NCI-H1092 (cell line): ENCODE results near the gene TTC28.
"Not testable (repeated sequence)": the region's sequence is repeated elsewhere in the genome, so short reads cannot be mapped to it uniquely, and the experiment has no call there.

Experiments
- DNase-seq: peaks from one replicate; lab custom pipeline; 2025; lab: John Stamatoyannopoulos, UW

The TTC28 gene

DNA sequence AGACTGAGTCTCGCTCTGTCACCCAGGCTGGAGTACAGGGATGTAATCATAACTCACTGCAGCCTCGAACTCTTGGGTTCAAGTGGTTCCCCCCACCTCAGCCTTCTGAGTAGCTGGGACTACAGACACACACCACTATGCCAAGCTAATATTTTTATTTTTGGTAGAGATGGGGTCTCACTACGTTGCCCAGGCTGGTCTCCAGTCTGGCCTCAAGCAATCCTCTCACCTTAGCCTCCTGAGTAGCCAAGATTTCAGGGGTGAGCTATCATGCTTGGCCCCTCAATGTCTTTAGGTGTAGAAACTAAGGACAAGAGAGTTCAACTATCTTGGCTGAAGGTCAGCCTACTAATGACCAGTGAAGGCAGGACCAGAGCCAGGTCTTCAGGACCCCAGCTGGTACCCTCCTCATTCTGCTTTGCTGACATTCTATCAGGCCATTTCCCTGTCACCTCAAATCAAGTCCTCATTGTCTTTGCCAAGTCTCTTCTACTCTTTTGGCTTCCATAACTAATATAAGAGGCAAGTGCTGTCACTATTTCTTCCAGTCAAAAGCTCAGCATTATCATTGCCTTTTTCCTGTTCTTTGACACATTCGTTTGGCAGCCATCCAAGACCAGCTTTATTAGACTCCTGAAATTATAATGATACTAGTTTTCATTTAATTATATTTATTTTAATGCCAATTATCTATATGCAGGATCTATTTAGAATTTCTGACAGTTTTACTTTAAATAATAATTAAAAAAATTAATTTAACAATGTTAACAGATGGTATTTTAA lies 496.4 kb downstream of the TTC28 start:
- no peak for DNase-seq

DNA sequence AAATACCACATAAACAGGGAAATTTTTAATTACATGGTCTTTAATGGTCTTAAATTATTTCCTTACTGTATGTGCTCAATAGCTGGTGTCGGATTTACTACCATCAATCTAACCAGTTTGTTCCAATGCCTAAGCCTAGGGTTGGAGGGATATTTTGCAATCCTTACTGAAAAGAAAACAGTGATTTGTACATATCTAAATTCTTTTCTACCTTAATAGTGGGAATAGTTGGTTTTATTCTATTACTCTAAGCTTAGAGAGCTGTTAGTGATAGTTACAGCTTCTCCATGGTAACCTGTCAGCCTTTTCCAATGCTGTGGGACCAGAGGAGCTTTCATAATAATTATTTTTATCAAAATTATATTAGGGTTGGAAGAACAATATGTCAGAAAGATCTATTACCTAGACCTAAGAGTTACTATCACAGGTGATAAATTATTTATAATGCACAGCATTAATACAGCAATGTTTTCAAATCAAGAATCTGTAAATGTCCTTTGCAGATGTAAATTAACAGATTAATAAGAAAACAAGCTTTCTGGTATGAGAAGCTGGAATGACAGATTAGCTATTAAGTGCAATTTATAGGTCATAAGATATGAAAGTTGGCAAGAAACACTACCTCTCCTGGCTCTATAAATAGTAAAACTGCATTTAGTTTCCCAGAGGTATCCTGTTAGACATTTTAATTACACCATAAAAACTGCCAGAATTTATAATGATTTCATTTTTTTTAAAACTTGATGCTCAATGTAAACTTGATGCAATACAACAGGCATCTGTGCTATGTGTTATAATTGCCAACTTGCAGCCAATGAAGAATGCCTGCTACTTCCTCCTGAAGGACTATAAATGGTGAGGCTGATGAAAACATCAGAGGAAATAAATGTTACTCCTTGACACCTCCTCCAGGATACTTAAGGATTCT lies 498.6 kb downstream of the TTC28 start:
- DNase-seq = no peak

DNA sequence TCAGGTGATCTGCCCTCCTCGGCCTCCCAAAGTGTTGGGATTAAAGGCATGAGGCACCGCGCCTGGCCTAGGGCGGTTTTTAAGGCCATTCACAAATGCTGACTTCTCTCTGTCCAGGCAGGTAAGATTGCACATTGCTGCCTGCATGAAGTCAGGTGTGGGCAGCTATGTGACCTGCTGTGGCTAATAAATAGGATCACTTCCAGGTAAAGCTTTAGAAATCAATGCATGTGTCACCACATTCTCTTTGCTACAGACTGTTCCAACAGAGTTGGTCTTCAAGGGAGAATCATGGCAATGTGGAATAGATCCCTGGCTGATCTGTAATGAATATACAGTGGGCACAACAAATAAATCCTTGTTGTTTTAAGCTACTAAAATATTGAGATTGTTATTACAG lies 500.2 kb downstream of the TTC28 start:
- no peak for DNase-seq

DNA sequence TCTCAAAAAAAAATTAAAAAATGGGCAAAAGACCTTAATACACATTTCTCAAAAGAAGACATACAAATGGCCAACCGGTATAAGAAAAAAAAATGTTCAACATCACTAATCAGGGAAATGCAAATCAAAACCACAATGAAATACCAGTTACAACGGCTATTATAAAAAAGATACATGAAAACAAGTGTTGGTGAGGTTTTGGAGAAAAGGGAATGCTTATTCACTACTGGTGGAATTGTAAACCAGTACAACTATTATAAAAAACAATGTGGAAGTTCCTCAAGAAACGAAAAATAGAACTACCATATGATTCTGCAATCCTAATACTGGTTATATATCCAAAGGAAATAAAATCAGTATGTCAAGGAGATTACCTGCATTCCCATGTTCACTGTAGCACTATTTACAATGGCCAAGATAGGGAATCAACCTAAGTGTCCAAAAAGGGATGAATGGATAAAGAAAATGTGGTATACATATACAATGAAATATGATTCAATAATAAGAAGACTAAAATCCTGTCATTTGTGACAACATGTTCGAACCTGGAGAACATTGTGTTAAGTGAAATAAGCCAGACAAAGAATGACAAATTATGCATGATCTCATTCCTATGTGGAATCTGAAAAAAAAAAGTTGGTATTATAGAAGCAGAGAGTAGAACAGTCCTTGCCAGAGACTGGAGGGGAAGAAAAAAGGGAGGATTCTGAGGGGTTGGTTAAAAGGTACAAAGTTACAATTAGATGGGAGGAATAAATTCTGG lies 503.7 kb downstream of the TTC28 start:
- DNase-seq = no peak

DNA sequence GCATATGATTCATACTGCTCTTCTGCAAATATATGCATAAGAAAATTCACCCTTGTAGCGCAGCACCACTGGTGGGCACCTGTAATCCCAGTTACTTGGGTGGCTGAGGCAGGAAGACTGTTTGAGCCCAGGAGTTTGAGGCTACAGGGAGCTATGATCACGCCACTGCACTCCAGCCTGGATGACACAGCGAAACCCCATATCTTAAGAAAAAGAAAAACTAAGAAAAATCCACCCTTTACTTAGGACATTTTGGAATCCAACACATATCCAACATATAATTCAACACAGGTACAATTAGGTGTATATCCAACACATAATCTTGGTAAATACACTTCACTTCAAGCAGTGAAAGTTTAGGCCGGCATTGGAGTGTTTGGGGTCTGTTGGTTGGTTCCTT lies 505.1 kb downstream of the TTC28 start:
- no peak for DNase-seq

DNA sequence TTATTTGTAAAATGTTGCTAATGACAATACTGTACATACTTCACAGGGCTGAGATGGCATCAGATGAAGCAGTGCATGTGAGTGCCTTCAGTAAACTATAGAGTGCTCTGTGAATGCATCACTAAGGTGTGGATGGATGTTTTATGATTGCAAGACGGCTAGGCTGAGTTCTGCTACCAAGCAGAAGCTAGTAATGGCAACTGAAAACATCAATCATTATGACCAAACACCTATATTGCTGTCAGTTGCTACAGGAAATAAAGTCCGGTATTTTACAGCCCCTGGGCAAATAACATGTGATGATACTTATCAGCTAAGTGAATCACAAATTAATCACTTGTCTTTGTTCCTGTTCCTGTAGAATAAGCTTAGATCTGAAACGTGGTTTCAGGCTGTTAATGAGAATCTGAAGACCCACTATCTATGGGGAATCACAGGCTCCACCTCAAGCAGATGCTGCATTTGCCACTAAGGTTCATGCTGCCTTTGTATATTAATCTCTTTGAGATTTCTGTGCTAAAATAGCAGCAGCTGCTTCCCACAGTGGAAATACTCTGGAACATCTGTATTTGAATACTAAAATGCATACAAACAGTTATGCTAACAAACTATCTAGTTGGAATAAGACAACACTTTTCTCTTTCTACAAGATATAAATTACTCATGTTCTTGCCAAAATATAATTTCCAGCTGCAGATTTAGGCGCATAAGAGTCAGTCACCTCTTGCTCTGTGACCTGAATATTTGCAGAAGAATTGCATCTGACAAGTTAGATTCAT lies 506.6 kb downstream of the TTC28 start:
- DNase-seq = no peak

DNA sequence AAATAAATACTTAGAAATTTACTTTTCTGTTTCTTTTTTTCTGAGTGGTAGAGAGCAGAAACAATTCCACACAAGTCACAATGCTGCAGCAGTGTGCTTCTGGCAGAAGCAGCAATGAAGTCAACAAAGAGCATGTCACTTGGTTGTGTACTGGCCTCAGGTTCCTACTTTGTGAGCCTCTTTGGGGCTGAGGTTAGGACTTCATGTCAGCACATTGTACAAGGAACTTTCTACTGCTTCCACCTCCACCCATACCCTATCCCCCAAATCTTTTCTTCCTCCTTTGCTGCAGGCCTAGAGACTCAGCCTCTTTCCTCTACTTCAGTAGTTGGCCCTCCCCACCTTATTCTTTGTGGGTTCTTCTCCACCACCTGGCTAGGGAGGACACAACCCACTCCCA lies 507.9 kb downstream of the TTC28 start:
- DNase-seq = no peak

DNA sequence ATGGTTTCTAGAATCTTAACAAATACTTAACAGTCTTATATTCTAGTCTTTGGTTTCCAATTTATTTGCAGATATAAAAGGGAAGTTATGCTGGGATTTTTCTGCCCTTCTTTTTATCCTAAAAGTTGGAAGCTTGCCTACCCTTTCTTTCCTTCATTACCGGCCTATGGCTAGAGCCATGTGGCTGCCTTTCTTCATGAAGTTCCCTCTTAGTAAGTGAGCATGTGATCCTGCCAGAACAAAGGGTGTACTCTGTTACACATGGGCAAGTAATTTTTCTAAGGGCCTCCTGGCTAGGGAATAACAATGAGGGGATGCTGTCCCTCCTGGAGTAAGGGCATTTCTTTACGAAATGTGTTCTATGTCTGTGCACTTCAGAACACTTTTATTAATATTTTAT lies 508.5 kb downstream of the TTC28 start:
- DNase-seq = no peak

DNA sequence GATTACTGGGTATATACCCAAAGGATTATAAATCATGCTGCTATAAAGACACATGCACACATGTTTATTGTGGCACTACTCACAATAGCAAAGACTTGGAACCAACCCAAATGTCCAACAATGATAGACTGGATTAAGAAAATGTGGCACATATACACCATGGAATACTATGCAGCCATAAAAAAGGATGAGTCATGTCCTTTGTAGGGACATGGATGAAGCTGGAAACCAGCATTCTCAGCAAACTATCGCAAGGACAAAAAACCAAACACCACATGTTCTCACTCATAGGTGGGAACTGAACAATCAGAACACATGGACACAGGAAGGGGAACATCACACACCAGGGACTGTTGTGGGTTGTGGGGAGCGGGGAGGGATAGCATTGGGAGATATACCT lies 510.3 kb downstream of the TTC28 start:
- DNase-seq = not testable (repeated sequence)

DNA sequence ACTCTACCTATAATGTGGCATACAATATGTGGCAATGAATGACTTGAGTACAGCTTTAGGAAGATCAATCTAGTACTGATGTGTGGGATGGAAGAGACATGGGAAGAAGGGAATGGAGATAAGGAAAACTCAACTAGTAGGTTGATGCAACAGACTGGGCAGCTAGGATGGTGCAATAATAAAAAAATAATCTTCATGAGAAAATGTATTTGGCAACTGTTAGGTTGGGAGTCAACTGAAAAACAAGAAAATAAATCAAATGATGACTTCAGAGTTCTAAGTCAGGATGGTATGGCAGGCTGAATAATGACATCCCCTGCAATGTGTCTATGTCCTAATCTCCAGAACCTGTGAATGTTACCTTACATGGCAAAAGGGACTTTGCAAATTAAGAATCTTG lies 523.8 kb downstream of the TTC28 start:
- DNase-seq = no peak

DNA sequence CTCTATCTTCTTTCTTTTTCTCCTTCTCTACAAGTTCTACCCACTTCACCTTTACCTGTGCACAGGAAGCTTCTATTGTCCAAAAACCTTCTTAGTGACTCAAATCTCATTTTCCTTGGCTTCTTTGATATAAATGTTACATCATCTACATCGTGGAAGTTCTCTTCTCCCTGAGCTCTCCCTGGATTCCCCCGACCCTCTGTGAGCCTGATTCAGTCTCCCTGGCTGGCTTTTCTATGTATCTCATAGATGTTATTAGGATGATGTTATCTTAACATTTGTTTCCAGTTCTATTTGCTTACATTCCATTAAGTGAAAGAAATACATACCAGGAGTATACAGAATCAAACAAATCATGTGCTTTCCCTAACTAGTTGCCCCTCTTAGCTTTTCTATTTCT lies 524.8 kb downstream of the TTC28 start:
- DNase-seq = no peak

DNA sequence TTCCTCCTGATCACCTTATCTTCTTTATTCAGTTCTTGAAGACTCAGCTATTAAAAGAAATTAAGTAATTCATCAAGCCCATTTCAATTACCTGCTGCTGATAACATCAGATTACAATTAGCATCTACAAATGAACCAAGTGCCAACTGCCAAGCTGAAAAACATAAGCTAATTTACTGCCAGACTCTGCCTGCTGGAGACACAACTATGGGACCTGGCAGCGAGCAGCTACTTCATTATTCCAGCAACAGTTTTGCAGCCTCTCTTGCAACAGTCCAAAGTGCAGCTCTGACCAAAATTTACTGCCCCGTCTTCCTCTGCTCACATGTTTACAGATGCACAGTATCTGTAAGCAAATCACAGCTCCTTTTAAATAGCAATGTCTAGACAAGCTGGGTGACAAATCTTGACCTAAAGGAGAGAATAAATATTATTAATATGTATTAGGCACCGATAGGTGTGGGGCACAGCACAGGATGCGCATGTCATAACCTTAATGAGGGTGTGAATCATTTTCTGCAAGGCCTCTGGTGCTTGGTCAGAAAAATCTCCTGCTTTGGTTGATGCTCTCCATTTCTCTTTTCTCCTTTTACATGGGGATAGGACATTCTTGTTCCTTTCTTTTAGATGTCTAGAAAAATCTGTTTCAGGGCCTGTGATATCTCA lies 528.4 kb downstream of the TTC28 start:
- no peak for DNase-seq

DNA sequence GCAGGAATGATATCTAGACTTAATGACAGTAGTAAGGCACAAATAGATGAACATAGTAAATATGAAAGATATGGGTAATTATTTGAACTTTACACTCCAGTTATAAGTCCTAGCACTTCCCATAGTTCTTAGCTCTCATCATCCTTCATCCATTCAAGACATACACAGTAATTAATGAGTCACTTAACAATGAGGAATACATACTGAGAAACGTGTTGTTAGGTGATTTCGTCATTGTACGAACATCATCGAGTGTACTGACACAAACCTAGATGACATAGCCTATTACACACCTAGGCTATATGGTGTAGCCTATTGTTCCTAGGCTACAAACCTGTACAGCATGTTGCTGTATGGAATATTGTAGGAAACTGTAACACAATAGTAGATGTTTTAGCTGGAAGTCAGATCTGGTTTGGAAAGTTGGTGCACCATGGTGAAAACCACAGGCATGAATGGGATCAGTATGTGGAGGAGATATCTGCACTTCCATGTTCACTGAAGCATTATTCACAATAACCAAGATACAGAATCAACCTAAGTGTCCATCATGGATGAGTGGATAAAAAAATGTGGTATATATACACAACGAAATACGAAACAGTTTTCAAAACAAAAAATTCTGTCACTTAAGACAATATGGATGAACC lies 530.7 kb downstream of the TTC28 start:
- no peak for DNase-seq

DNA sequence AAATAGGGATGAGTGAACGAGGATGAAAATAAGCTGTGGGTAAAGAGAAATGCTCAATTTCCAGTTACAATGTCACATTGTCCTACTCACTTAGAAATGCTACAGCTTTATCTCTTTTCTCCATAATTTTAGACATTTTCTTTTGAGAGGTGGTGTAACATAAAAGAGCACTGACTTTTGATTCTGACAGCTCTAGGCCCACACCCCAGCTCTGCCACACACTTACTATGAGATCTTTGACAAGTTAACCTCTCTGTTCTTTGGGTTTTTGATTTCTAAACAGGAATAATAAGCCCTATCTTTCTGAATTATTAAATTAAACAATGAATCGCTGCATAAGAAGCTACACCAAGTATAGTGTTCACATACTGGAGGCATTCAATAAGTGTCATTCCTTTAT lies 532.2 kb downstream of the TTC28 start:
- DNase-seq = no peak

DNA sequence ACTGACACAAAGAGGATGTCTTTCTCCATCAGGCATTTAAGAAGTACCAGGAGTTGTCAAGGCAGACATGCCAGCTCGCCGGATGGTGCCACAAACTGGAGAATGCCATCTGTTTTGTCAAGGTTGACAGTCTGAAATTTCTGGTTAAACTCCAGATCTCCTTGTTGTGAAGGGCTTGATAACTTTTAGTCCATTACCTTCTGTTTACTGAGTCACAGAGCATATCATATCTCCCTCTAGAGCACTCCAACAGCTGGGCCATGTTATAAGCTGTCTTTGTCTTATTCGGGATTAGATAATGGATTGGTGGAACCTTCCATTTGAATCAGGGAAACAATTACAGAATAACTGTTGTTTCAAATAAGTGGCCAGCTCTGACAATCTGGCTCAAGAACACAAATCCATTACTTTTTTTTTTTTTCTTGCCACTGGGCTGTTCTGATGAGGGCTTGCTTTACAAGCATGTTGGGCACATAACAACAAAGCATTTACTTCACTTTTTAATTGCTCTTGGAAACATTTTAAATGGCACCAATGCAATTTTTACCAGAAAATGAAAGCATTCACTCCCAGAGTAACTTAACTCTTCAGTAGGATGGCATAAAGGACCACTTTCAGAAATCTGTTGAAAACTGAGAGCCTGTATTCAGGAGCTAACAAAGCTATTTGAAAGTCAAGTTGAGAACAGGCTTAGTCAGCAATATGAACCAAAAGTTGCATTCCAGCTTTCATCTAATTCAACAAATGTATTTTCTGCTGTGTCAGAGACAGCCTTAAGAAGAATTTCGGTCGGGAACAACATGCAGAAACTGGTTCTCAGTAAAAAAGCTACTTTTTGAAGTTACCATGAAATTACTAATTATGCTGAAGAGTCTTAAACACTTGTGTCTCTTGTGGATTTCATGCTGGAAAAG lies 533.0 kb downstream of the TTC28 start:
- no peak for DNase-seq

DNA sequence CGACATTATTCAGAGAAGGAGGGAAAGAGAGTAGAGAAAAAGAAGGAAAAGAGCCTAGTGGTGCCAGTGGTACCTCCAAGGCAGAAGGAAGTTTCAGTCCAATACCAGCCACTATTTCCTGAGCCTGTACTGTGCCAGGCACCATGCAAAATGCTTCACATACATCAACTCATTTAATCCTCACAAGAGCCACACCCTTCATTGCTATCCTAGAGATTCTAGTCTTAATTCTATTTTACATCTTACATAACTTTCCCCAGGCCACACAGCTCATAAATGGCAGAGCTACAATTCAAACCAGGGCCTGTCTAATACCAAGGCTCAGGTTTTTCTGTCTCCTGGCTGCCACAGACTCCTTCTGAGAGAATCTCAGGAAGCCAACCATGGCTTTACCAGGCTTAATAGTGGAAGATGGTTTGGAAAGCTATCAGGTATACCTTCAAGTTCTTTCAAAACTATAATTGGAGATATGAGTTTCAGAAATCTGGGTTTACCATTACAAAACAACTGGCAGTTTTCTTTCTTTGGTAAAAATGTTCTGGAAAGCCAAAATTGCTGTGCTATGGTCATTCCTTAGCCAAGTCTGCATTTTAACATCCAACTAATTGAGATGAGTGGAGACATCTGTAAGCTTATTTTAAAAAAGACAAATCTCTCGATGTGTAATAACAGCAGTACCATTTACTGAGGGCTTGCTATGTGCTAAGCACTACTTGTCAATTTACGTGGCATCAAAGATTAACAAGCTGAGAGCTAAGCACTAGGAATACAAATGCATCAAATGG lies 535.5 kb downstream of the TTC28 start:
- no peak for DNase-seq

DNA sequence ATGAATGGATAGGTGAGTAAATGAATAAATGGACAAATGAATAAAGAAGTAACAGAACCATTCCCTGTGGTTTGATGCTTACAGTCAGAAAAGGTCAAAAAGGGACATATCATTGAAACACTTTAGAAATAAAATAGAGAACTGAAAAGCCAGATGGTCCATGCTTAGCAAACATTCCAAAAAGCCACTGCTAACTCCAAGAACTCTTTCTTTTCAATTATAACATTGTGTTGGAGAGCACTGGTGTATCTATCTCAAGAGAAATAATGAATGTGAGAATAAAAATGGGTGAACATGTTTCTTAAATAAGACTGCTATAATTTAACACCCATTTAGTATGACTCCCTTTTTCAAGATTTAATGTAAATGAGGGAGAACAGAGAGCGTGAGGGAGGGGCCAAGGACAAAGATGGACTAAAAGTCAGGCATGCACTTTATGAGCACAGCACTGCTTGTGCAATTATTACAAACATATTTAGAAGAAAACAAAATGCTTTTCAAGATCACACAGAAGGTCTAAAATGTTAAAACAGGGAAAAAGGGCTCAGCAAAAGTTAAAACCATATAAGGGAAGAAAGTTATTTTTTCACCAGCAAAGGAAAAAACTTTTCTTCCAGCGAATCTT lies 536.3 kb downstream of the TTC28 start:
- DNase-seq = no peak

DNA sequence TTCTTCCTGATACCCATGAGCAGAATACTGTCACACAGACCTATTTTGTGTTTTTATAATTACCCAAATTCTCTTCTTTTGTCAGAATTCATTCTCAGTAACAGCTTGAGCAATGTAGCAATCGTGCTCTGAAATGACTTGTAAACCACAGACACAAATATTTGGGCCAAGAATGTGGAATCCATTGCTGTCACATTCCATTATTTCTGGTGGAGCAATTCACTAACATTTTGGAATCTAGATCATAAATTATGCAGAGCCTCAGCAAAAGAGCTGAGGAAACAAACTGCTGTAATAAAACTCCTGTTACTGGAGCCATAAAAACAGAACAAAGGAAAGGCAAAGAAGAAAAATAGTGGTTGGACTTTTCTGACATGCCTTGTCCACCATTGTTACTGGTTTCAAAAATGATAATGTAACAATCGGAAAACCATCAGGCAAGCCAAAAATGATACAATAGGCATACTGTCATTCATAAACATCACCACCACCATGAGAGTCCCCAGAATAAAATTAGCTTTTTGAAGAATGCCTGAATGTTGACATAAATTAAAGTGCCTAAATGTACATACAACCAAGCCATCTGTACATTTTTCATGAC lies 537.2 kb downstream of the TTC28 start:
- DNase-seq = no peak
